ENCODE results near the gene RNF167.
A peak's percentile ranks its signal among the peaks of the same experiment; 100 is the strongest.

The RNF167 gene

DNA sequence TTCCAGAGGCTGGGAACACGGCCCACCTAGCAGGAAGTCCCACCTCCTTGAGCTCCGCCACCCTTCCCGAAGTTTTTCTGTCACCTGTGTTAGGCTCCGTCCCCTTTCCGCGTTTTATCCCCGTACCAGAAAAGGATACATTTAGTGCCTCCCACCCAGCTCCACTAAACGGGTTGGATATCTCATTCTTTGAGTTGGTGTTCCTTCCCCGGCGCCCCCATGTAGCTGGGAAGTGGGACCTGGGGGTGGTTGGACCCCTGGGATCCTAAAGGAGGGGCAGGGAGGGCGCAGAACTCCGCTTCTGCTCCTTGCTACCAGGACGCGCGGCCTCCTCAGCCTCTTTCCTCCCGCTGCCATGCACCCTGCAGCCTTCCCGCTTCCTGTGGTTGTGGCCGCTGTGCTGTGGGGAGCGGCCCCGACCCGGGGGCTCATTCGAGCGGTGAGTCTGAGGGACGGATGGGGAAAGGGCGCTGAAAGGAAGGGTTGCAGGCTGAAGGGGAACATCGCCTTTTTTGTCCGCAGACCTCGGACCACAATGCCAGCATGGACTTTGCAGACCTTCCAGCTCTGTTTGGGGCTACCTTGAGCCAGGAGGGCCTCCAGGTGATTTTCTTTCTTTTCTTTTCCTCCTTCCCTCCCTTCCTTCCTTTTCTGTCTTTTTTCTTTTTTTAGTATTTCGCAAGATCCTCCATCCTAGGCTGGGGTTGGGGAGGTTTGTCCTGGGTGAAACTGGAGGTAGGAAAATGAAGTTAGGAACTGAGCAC lies 669 bp downstream of the RNF167 start:
- peak; percentile 28 to 40 for DNase-seq

GRCh38 chr17:4941319-4941610 lies 1.2 kb downstream of the RNF167 start:
- no peak for DNase-seq

- DNase-seq = no peak
Observed at GRCh38 chr17:4942760-4943508, 2.9 kb downstream of the RNF167 start.

DNA sequence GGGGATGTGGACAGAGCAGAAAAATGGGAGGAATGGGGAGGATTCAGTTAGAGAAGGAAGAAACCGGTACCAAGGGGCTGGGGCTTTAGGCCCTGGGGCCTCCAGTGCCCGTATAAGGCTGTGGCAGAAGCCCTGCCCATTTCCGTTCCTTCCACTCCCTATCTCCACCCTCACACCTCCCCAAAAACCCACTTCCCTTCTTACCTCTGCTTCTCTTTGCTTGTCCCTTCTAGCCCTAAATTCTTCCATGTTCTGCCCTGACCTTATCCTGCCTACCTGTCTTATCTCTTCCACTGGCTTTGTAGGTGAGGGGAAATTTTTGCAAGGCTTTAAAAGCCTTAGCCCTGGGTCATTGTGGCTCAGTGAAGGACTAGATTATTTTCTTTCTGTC lies 4.1 kb downstream of the RNF167 start:
- DNase-seq = peak; percentile 49 to 66

DNA sequence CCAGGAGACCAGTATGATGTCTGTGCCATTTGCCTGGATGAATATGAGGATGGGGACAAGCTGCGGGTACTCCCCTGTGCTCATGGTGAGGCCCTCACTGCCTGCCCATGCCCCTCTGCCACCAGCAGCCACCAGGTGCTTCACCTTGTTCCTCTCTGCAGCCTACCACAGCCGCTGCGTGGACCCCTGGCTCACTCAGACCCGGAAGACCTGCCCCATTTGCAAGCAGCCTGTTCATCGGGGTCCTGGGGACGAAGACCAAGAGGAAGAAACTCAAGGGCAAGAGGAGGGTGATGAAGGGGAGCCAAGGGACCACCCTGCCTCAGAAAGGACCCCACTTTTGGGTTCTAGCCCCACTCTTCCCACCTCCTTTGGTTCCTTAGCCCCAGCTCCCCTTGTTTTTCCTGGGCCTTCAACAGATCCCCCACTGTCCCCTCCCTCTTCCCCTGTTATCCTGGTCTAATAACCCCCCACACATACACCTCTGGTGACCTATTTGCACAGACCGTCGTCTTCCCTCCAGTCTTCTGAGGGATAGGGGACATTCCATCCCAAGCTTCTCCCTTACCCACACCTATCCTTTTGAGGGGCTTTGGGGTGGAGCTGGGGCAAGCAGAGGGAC lies 4.6 kb downstream of the RNF167 start:
- peak in 1 of 2 donors; percentile 28 for DNase-seq

- peak; percentile 75 to 80 for DNase-seq
Observed at GRCh38 chr17:4945176-4945943, 5.3 kb downstream of the RNF167 start.

DNA sequence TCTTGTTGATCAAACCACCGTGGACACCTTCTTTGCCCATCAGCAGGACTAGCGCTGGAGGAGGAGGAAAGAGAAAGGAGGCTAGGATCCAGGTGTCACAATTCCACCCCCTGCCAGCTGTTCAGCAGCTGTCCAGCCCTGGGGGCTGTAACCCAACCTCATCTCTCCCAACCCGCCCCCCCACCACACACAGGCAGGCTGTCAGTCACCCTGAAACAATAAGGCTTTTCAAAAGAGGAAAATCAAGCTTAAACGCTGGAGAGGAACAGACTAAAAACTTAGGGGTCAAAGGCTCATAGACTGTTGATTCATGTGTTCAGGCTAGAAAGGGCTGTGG lies 5.8 kb downstream of the RNF167 start:
- DNase-seq = no peak

- no peak for DNase-seq
Observed at GRCh38 chr17:4946312-4946976, 6.4 kb downstream of the RNF167 start.

- DNase-seq = no peak
Observed at GRCh38 chr17:4947010-4947410, 6.9 kb downstream of the RNF167 start.

DNA sequence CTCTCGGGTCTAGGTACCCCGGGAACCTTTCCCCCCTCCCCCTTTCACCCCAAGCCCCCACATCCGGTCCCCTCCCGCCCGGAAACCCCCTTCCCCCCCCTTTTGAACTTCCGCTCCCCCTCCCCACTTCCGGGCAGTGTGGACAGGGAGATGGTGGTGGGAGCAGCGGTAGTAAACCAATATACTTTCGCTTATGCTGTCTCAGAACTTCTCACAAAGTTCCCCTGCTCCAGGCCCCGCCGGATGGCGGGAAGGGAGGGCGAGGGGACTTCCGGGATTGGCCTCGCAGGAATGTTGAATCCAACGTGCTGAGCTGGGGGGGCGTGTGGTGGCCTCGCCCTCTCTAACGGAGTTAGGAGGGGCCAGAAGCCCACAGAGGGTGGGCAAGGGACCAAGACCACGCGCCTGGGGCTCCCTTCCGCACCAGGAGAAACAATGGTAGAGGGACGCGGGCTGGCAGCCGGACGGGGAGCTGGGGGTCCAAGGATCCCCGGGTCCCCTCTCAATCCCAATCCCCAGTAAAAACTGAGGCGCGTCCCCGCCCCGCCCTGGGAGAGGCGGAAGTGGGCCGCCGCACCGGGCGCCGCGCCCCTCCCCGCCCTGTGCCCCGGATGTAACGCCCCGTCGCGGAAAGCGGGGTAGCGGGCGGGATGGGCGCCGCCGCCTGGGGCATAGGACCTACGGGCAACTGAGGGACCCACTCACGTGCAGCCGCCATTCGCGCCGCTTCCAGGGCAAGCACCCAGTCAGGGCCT lies 7.5 kb downstream of the RNF167 start:
- peak; percentile 62 to 74 for DNase-seq

- peak; percentile 92 to 93 for DNase-seq
Observed at GRCh38 chr17:4948166-4948930, 8.3 kb downstream of the RNF167 start, which contains the start of gene PFN1. Gene PFN1 (minus strand): TSS chr17:4948530. CDS start chr17:4948394, 136 bp downstream.

DNA sequence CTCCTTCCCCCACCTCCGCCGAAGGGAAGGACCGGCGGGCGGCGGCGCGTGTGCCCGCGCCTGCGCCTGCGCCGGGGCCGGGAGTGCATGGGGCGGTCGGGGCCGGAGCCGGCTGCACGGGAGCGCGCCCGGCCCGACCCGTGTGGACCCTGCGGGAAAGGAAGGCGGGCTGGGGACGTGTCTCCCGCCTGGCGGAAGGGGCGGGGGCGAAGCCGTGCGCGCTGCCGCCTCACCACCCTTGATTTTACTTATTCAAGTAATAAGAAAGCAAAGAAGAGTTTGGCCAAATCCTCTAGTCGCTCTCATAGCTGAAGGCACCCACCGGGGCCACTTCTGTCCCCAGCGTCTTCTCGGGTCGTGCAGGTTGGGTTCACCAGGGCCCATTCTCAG lies 8.9 kb downstream of the RNF167 start:
- peak; percentile 78 to 83 for DNase-seq

- peak; percentile 85 to 86 for DNase-seq
Observed at GRCh38 chr17:4949321-4950074, 9.4 kb downstream of the RNF167 start.

DNA sequence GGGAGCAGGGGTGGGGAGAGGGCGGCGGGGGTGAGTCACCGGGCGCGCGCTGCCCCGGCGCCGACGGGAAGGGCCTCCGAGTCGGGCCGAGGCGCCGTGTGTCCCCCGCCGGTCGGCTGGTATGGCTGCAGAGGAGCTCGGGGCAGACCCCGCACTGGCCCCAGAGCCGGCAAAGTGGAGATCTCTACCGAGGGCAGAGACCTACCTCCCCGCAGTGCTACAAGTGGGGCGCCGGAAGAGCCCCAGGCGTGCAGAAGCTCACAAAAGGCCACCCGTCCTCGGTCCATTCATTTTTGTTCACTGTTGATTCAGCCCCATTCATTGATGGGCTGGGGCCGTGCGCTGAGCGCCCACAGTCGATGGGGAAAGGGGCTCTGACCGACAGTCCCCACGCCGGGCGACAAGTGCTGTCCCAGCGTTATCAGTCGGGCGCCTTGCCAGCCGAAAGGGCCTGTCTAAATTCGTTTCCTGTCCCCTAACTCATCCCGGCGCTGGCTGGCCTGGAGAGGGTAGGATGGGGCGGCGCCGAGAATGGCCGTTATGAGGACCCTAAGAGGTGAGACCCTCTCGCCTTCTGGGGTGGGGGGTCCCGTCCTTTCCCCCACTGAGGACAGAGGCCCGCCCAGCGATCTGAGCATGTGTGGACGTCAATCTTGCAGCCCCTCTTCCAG lies 10.1 kb downstream of the RNF167 start:
- peak in 1 of 2 donors; percentile 17 for DNase-seq

DNA sequence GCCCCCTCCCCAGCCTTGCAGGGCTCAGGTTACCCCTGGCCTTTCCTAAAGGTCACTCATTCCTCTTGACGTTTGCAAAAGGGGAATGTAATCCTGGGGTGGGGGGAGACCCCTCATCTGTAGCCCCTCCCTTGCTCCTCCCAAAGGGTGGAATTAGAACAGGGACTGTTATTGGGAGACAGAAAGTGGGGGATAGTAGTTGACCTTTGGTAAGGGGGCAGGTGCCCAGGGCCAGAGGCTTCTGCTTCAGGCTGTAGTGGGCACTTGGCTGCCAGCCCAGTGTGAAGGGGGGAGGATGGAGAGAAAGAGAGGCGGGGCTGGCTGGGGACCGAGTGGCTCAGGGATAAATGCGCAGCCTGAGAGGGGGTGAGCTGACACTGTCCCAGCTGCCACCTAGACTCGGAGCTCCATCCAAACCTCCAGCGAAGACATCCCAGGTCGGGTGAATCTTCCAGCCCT lies 10.7 kb downstream of the RNF167 start, which contains the start of gene ENO3:
Gene ENO3, plus strand, starts transcription at position 374 of the 459 bp plus-strand sequence. CDS start 711 bp downstream, outside the sequence.
- no peak for DNase-seq

GRCh38 chr17:4951486-4951885 lies 11.4 kb downstream of the RNF167 start:
- DNase-seq = no peak

GRCh38 chr17:4953451-4953961 lies 13.4 kb downstream of the RNF167 start:
- no peak for DNase-seq

- DNase-seq = no peak
Observed at GRCh38 chr17:4955091-4955490, 15.0 kb downstream of the RNF167 start.

- peak; percentile 44 to 52 for DNase-seq
Observed at GRCh38 chr17:4956493-4957061, 16.5 kb downstream of the RNF167 start.

Data from CD4-positive, alpha-beta T cell treated with Interleukin-1 beta for 1 hour (primary cell).